ENCODE results near the gene MAGIX.

Gene MAGIX

DNA sequence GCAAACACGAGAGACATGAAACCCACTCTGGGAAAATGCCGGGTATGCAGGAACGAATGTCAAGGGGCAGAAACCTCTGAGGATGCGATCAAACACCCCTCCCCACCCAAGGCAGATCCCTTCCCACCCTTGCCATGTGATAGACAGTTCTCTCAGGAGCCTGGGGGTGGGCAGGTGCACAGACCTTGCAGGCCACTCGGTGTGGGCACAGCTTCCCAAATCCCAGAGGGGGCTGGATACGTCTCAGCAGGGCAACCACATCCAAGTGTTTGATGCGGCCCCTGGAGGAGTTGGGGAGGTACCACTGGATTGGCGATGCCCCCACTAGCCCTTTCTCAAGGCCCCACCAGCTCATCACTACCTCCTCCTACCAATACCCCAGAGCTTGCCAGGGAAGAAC is 47.8 kb downstream of the MAGIX start:
- no peaks in the 10 kb centered on the region for H3K9me2 ChIP-seq (replicated peaks; ENCODE audit: insufficient read depth, low read length)
- no peak overlapping the region for H3K4me3 ChIP-seq (ENCODE audit: insufficient read depth, low read length, poor library complexity, severe bottlenecking)

DNA sequence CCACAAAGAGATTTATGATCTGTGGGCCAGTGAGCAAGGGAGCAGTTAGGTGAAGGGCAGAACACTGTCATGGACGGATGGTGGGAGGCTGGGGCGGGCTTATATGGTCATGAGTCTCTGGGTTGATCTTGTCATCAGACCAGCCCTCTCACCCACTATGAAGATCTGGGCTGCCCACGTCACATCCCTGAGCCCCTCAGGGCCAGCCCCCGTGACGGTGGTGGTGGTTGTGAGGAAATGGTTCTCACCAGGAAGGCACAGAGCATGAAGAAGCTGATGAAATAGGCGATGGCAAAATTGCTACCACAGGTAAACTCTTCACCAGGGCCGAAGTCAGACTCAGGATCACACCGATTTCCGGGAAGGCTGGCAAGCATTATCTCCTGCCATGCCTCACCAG is 48.5 kb downstream of the MAGIX start:
- no peaks in the 10 kb centered on the region for H3K79me2 ChIP-seq (ENCODE audit: insufficient read depth, low read length)
- no peak overlapping the region for H3K4me3 ChIP-seq (ENCODE audit: insufficient read depth, low read length, poor library complexity, severe bottlenecking)
- H3K9me2 ChIP-seq (replicated peaks; ENCODE audit: insufficient read depth, low read length) = no peaks in the 10 kb centered on the region
- H3K9ac ChIP-seq (ENCODE audit: low read length) = no peak overlapping the region
- H3K36me3 ChIP-seq (ENCODE audit: low read length) = no peaks in the 10 kb centered on the region
- no peaks in the 10 kb centered on the region for H3K27me3 ChIP-seq (ENCODE audit: low read length)
- TF ChIP-seq, protein P1, sequence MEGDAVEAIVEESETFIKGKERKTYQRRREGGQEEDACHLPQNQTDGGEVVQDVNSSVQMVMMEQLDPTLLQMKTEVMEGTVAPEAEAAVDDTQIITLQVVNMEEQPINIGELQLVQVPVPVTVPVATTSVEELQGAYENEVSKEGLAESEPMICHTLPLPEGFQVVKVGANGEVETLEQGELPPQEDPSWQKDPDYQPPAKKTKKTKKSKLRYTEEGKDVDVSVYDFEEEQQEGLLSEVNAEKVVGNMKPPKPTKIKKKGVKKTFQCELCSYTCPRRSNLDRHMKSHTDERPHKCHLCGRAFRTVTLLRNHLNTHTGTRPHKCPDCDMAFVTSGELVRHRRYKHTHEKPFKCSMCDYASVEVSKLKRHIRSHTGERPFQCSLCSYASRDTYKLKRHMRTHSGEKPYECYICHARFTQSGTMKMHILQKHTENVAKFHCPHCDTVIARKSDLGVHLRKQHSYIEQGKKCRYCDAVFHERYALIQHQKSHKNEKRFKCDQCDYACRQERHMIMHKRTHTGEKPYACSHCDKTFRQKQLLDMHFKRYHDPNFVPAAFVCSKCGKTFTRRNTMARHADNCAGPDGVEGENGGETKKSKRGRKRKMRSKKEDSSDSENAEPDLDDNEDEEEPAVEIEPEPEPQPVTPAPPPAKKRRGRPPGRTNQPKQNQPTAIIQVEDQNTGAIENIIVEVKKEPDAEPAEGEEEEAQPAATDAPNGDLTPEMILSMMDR (IDR thresholded peaks at IDR 0.05; ENCODE audit: insufficient read depth, low read length, poor library complexity, severe bottlenecking) = no peak
- no peak for TF ChIP-seq EZH2phosphoT487 (conservative IDR thresholded peaks at IDR 0.05; ENCODE audit: low read length)
- H3K27ac ChIP-seq (ENCODE audit: low read depth, low read length) = no peak overlapping the region
- no peak overlapping the region for H3K4me2 ChIP-seq (ENCODE audit: low read depth, low read length, poor library complexity, severe bottlenecking)
- H4K20me1 ChIP-seq (ENCODE audit: low read depth, low read length) = no peaks in the 10 kb centered on the region
- H3F3A ChIP-seq (ENCODE audit: insufficient read depth) = no peaks in the 10 kb centered on the region
- no peak overlapping the region for H2AFZ ChIP-seq (ENCODE audit: low read depth, low read length, severe bottlenecking)
- H3K9me3 ChIP-seq (ENCODE audit: insufficient read depth, low read length) = no peaks in the 10 kb centered on the region

More for the DNA sequence above, 47.8 kb downstream of the MAGIX start:
- no peaks in the 10 kb centered on the region for H3K27me3 ChIP-seq (ENCODE audit: low read length)
- H3K9ac ChIP-seq (ENCODE audit: low read length) = no peak overlapping the region
- H4K20me1 ChIP-seq (ENCODE audit: low read depth, low read length) = no peaks in the 10 kb centered on the region
- no peaks in the 10 kb centered on the region for H3F3A ChIP-seq (ENCODE audit: insufficient read depth)
- H3K79me2 ChIP-seq (ENCODE audit: insufficient read depth, low read length) = no peaks in the 10 kb centered on the region
- no peak overlapping the region for H3K4me2 ChIP-seq (ENCODE audit: low read depth, low read length, poor library complexity, severe bottlenecking)
- H3K36me3 ChIP-seq (ENCODE audit: low read length) = no peaks in the 10 kb centered on the region
- no peak overlapping the region for H3K27ac ChIP-seq (ENCODE audit: low read depth, low read length)
- H2AFZ ChIP-seq (ENCODE audit: low read depth, low read length, severe bottlenecking) = no peak overlapping the region
- no peak for TF ChIP-seq EZH2phosphoT487 (conservative IDR thresholded peaks at IDR 0.05; ENCODE audit: low read length)
- TF ChIP-seq, protein P1 (IDR thresholded peaks at IDR 0.05; ENCODE audit: insufficient read depth, low read length, poor library complexity, severe bottlenecking) = no peak
- H3K9me3 ChIP-seq (ENCODE audit: insufficient read depth, low read length) = no peaks in the 10 kb centered on the region

DNA sequence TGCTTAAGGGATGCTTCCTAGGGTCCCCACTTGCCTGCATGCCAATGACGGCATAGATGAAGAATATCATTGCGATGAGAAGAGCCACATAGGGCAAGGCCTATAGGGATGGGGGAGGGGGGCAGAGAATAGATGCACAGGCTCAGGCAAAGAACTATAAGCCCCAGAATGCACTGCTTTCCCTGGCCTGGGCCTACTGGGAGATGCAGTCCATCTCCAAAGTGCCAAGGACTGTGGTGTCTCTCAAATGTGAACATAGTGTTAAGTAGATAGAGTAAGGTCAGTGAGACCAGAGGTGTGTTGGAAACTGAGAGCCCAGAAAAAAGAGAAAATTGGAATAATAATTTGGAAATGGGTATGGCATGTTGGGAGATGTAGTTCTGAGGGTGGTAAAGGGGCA is 49.7 kb downstream of the MAGIX start:
- Histone ChIP-seq H3K27ac (ENCODE audit: low read depth, low read length) (no peak overlapping the region), H3F3A (ENCODE audit: insufficient read depth) (no peaks in the 10 kb centered on the region), H3K9me3 (ENCODE audit: insufficient read depth, low read length) (no peaks in the 10 kb centered on the region), H4K20me1 (ENCODE audit: low read depth, low read length) (no peaks in the 10 kb centered on the region), H3K79me2 (ENCODE audit: insufficient read depth, low read length) (no peaks in the 10 kb centered on the region), H3K27me3 (ENCODE audit: low read length) (no peaks in the 10 kb centered on the region), H3K9ac (ENCODE audit: low read length) (no peak overlapping the region), H3K4me3 (ENCODE audit: insufficient read depth, low read length, poor library complexity, severe bottlenecking) (no peak overlapping the region), H3K9me2 (replicated peaks; ENCODE audit: insufficient read depth, low read length) (no peaks in the 10 kb centered on the region), H3K4me2 (ENCODE audit: low read depth, low read length, poor library complexity, severe bottlenecking) (no peak overlapping the region), H3K36me3 (ENCODE audit: low read length) (no peaks in the 10 kb centered on the region), H2AFZ (ENCODE audit: low read depth, low read length, severe bottlenecking) (no peak overlapping the region)
- no peak for TF ChIP-seq EZH2phosphoT487 (conservative IDR thresholded peaks at IDR 0.05; ENCODE audit: low read length)
- TF ChIP-seq, protein P1 (IDR thresholded peaks at IDR 0.05; ENCODE audit: insufficient read depth, low read length, poor library complexity, severe bottlenecking) = no peak

Measured in SU-DHL-6 (cell line).